SK-N-SH (cell line): Measurements from ENCODE around the gene ARHGAP26. TPM values are rescaled to one million over a fixed set of nuclear protein-coding genes. Genes with fewer than 3 reads are reported as not detected.

Experiments
- CTCF ChIA-PET: fragments of 300-600, 350-600 bp; formaldehyde crosslinking; extraction: SDS; loops from one replicate; lab custom pipeline; 2021; lab: Yijun Ruan, JAX
- POLR2A ChIA-PET: fragments of 350-600 bp; sonication (Branson Sonifier 250); formaldehyde crosslinking; extraction: SDS; loops from one replicate; lab custom pipeline; 2020; ENCODE audit warnings: antibody characterized with exemption, inconsistent platforms; lab: Yijun Ruan, JAX
- DNase-seq: peaks from one replicate; pipeline ENCODE4 v3.0.0; 2012
- H2AFZ ChIP-seq: fragments of 200-600 bp; sonication (generic); 2 replicates; pipeline ENCODE4 v1.8.1; 2016; ENCODE audit warnings: antibody characterized with exemption, mild to moderate bottlenecking, low read depth
- H3F3A ChIP-seq: fragments of 200-600 bp; sonication (generic); replicated peaks from 2 replicates; pipeline ENCODE3; 2016; ENCODE audit warnings: antibody characterized with exemption, mild to moderate bottlenecking; ENCODE audit not compliant: insufficient read depth
- H3K27ac ChIP-seq, 2 experiments: fragments of 200-500 bp in 1 of 2; fragments of 200-600 bp in 1 of 2; sonication (Bioruptor generic) in 1 of 2; sonication (generic), shearing (Covaris generic) in 1 of 2; 2 replicates each; pipeline versions ENCODE4 v1.5.1 to v1.6.1; 2014 to 2016; ENCODE audit warnings: low read depth in 2 of 2, inconsistent platforms in 1 of 2, low read length in 1 of 2, mild to moderate bottlenecking in 1 of 2, mixed read lengths in 1 of 2
- H3K27me3 ChIP-seq: fragments of 200-600 bp; sonication (generic), shearing (Covaris generic); 2 replicates; pipeline ENCODE4 v1.6.1; 2016; ENCODE audit warnings: mixed run types; ENCODE audit not compliant: insufficient read depth
- H3K36me3 ChIP-seq, 2 experiments: fragments of 200-500 bp in 1 of 2; fragments of 200-600 bp in 1 of 2; sonication (Bioruptor generic) in 1 of 2; sonication (generic) in 1 of 2; replicated peaks in 1 of 2; 2 replicates each; pipeline versions ENCODE3 to v1.5.1; 2014 to 2016; ENCODE audit warnings: low read length in 1 of 2, mild to moderate bottlenecking in 1 of 2; ENCODE audit not compliant: insufficient read depth in 2 of 2, control insufficient read depth in 1 of 2
- H3K4me1 ChIP-seq, 2 experiments: fragments of 200-500 bp in 1 of 2; fragments of 200-600 bp in 1 of 2; sonication (Bioruptor generic) in 1 of 2; sonication (generic), shearing (Covaris generic) in 1 of 2; 2 replicates each; pipeline versions ENCODE4 v1.5.1 to v1.6.1; 2014 to 2016; ENCODE audit warnings: low read depth in 1 of 2, low read length in 1 of 2, mixed run types in 1 of 2; ENCODE audit not compliant: insufficient read depth in 2 of 2, control insufficient read depth in 1 of 2
- H3K4me2 ChIP-seq: fragments of 200-600 bp; sonication (generic), shearing (Covaris generic); 2 replicates; pipeline ENCODE4 v1.6.1; 2017; ENCODE audit warnings: mixed run types
- H3K4me3 ChIP-seq, 2 experiments: fragments of 200-500 bp in 1 of 2; fragments of 200-600 bp in 1 of 2; sonication (Bioruptor generic) in 1 of 2; sonication (generic), shearing (Covaris generic) in 1 of 2; 2 replicates each; pipeline versions ENCODE4 v1.5.1 to v1.8.1; 2014 to 2016; ENCODE audit warnings: low read depth in 2 of 2, inconsistent platforms in 1 of 2, low read length in 1 of 2, mild to moderate bottlenecking in 1 of 2, mixed read lengths in 1 of 2, moderate library complexity in 1 of 2
- H3K79me2 ChIP-seq: fragments of 200-600 bp; sonication (generic); 2 replicates; pipeline ENCODE4 v1.8.1; 2017; ENCODE audit warnings: mild to moderate bottlenecking; ENCODE audit not compliant: insufficient read depth
- H3K9ac ChIP-seq: fragments of 200-600 bp; sonication (generic); 2 replicates; pipeline ENCODE4 v1.6.1; 2017; ENCODE audit warnings: mixed run types
- H3K9me2 ChIP-seq: fragments of 200-600 bp; sonication (generic); 2 replicates; pipeline ENCODE4 v1.6.1; 2017; ENCODE audit warnings: mixed run types
- H3K9me3 ChIP-seq: fragments of 200-600 bp; sonication (generic); 2 replicates; pipeline ENCODE4 v1.6.1; 2017; ENCODE audit warnings: mixed run types, mild to moderate bottlenecking, moderate library complexity
- H4K20me1 ChIP-seq: fragments of 200-600 bp; sonication (generic); 2 replicates; pipeline ENCODE4 v1.6.1; 2017; ENCODE audit warnings: mild to moderate bottlenecking, mixed run types; ENCODE audit not compliant: insufficient read depth
- CHD2 ChIP-seq: fragments of 150-350 bp; IDR thresholded peaks from 2 replicates; pipeline ENCODE4 v1.6.1; 2018; ENCODE audit warnings: low read length; ENCODE audit not compliant: partially characterized antibody
- ELF1 ChIP-seq: IDR thresholded peaks from 2 replicates; pipeline ENCODE4 v1.4.0; 2012
- EP300 ChIP-seq, 2 experiments: IDR thresholded peaks; 2 replicates each; pipeline versions ENCODE4 v1.4.0 to v1.6.1; 2012; ENCODE audit warnings: borderline replicate concordance in 1 of 2, low read depth in 1 of 2, low read length in 1 of 2
- FOXJ3 ChIP-seq: sonication (generic); formaldehyde crosslinking; IDR thresholded peaks from 2 replicates; pipeline ENCODE4 v1.5.1; 2020; ENCODE audit warnings: mild to moderate bottlenecking, missing genetic modification reagents
- GABPA ChIP-seq: IDR thresholded peaks from 2 replicates; pipeline ENCODE4 v1.4.0; 2012; ENCODE audit warnings: low read depth, mild to moderate bottlenecking
- IRF3 ChIP-seq: fragments of 150-350 bp; IDR thresholded peaks from 2 replicates; pipeline ENCODE4 v1.6.1; 2016; ENCODE audit warnings: mild to moderate bottlenecking, low read depth, low read length
- MXI1 ChIP-seq: IDR thresholded peaks from 2 replicates; pipeline ENCODE4 v1.6.1; 2012; ENCODE audit warnings: mild to moderate bottlenecking, low read depth, low read length, improper control_type of control experiment
- PBX3 ChIP-seq: IDR thresholded peaks from 2 replicates; pipeline ENCODE4; 2012
- RAD21 ChIP-seq: IDR thresholded peaks from 2 replicates; pipeline ENCODE4 v1.6.1; 2012; ENCODE audit warnings: mild to moderate bottlenecking, low read length
- RXRA ChIP-seq: IDR thresholded peaks from 2 replicates; pipeline ENCODE4 v1.4.0; 2012; ENCODE audit warnings: low read depth, mild to moderate bottlenecking, borderline replicate concordance
- SIN3A ChIP-seq: IDR thresholded peaks from 2 replicates; pipeline ENCODE4 v1.6.1; 2012; ENCODE audit warnings: low read depth, mild to moderate bottlenecking, low read length, moderate library complexity, borderline replicate concordance
- TCF12 ChIP-seq: IDR thresholded peaks from 2 replicates; pipeline ENCODE4 v1.4.0; 2012
- TEAD4 ChIP-seq: IDR thresholded peaks from 2 replicates; pipeline ENCODE4 v1.4.0; 2012; ENCODE audit warnings: mild to moderate bottlenecking, borderline replicate concordance; ENCODE audit not compliant: insufficient read depth
- USF1 ChIP-seq: IDR thresholded peaks from 2 replicates; pipeline ENCODE4 v1.4.0; 2012; ENCODE audit warnings: low read depth, borderline replicate concordance
- USF2 ChIP-seq: fragments of 150-350 bp; IDR thresholded peaks from 2 replicates; pipeline ENCODE4 v1.6.1; 2017; ENCODE audit warnings: antibody characterized with exemption, low read length, low read depth, borderline replicate concordance
- YY1 ChIP-seq: IDR thresholded peaks from 2 replicates; pipeline ENCODE4 v1.4.0; 2012; ENCODE audit warnings: low read depth, mild to moderate bottlenecking
- WGBS: methylation state at CpG from one replicate; pipeline ENCODE4 v1.1.6; 2017; ENCODE audit warnings: low lambda C conversion rate; 5-methylcytosine and 5-hydroxymethylcytosine counted together
- polyA plus RNA-seq, 3 experiments: library from polyadenylated mRNA; depleted of rRNA; stranded (reverse); fragments of >200 nt; gene quantifications; 2 replicates each; pipeline ENCODE4 v1.2.3, GENCODE V29; 2012

ARHGAP26 gene
- polyA plus RNA-seq, 1 of the 3 experiments (the other 2 are of a cell fraction), result 6.1 TPM

GRCh38 chr5:143244000-143244736, 474.0 kb downstream of the ARHGAP26 start (continued):
- TF ChIP-seq MXI1 (no peak), CHD2 (peak; percentile 19), IRF3 (no peak), RAD21 (no peak), ELF1 (no peak; the same call in 1 of the 2 replicates), FOXJ3 (no peak), YY1 (no peak), TCF12 (peak; percentile 94), EP300 (IDR thresholded peaks at IDR 0.05; ENCODE audit: borderline replicate concordance in 1 of 2, low read depth in 1 of 2, low read length in 1 of 2) (peak; percentile 12 to 93; a peak in 3 of 4 replicates), RXRA (no peak; the same call in 1 of the 2 replicates), USF2 (no peak), GABPA (no peak), PBX3 (peak; percentile 83), USF1 (no peak), SIN3A (peak; percentile 78; the same call in 1 of the 2 replicates), TEAD4 (peak; percentile 87)

- Histone ChIP-seq H3K4me2 (0 out of 2 replicates have a peak overlapping the region, but pooled peaks have one; percentile 70), H3K79me2 (no peaks in the 10 kb centered on the region), H3F3A (peaks cover 37% of the 10 kb centered on the region), H3K27ac (peak overlapping the region; percentile 76 to 95; a peak in 3 of 4 replicates), H3K4me1 (peaks cover 2 to 54% of the 10 kb centered on the region in 2 experiments; a peak in 3 of 4 replicates), H3K9me2 (no peaks in the 10 kb centered on the region), H4K20me1 (no peaks in the 10 kb centered on the region), H3K36me3 (no peaks in the 10 kb centered on the region), H3K4me3 (no peak overlapping the region), H3K9ac (peak overlapping the region; percentile 69; the same call in 1 of the 2 replicates), H3K27me3 (no peaks in the 10 kb centered on the region), H3K9me3 (no peaks in the 10 kb centered on the region), H2AFZ (no peak overlapping the region)
- ChIA-PET CTCF (no interaction called here), POLR2A (no interaction called here)
- 73% methylated on average over 2 of the region's 2 CpGs for WGBS
- DNase-seq, result no peak
- no peak for TF ChIP-seq IRF3
Observed at GRCh38 chr5:143244990-143245389, 474.8 kb downstream of the ARHGAP26 start.
